GM18868 (cell line): ENCODE data around the gene RNU1-1.
"Not testable (repeated sequence)": the region's sequence is repeated elsewhere in the genome, so short reads cannot be mapped to it uniquely, and the experiment has no call there.

ENCODE experiments used
- ATAC-seq: cut with Tn5 transposase; IDR thresholded peaks from one replicate; pipeline ENCODE4 v1.9.1; 2021; ENCODE audit warnings: mild to moderate bottlenecking, moderate library complexity; ENCODE audit not compliant: unreplicated experiment

Gene RNU1-1

GRCh38 chr1:16498047-16498446 lies 16.0 kb downstream of the RNU1-1 start:
- ATAC-seq: not testable (repeated sequence)

- ATAC-seq: not testable (repeated sequence)
Measured at GRCh38 chr1:16497474-16497904, 16.6 kb downstream of the RNU1-1 start.

GRCh38 chr1:16493731-16494130 lies 20.4 kb downstream of the RNU1-1 start:
- not testable (repeated sequence) for ATAC-seq

GRCh38 chr1:16492937-16493336 lies 21.1 kb downstream of the RNU1-1 start:
- ATAC-seq: not testable (repeated sequence)

GRCh38 chr1:16491056-16491675 lies 22.9 kb downstream of the RNU1-1 start:
- no peak for ATAC-seq

- ATAC-seq: not testable (repeated sequence)
Measured at GRCh38 chr1:16489195-16489880, 24.7 kb downstream of the RNU1-1 start.

- ATAC-seq: not testable (repeated sequence)
Measured at GRCh38 chr1:16487011-16487410, 27.1 kb downstream of the RNU1-1 start.

GRCh38 chr1:16486316-16486715 lies 27.8 kb downstream of the RNU1-1 start:
- not testable (repeated sequence) for ATAC-seq

- ATAC-seq: no peak
Measured at GRCh38 chr1:16484931-16485330, 29.2 kb downstream of the RNU1-1 start.

GRCh38 chr1:16484501-16484835 lies 29.6 kb downstream of the RNU1-1 start:
- ATAC-seq: no peak

GRCh38 chr1:16483639-16484500 lies 30.2 kb downstream of the RNU1-1 start:
- not testable (repeated sequence) for ATAC-seq

GRCh38 chr1:16483146-16483545 lies 30.9 kb downstream of the RNU1-1 start:
- not testable (repeated sequence) for ATAC-seq

GRCh38 chr1:16478091-16478490 lies 36.0 kb downstream of the RNU1-1 start:
- no peak for ATAC-seq

GRCh38 chr1:16475771-16476770 lies 38.0 kb downstream of the RNU1-1 start:
- ATAC-seq: not testable (repeated sequence)

GRCh38 chr1:16474891-16475290 lies 39.2 kb downstream of the RNU1-1 start:
- ATAC-seq: not testable (repeated sequence)

GRCh38 chr1:16474166-16474800 lies 39.8 kb downstream of the RNU1-1 start:
- no peak for ATAC-seq

GRCh38 chr1:16468558-16468957 lies 45.5 kb downstream of the RNU1-1 start:
- ATAC-seq: no peak

GRCh38 chr1:16464917-16465625 lies 49.0 kb downstream of the RNU1-1 start:
- ATAC-seq: no peak
